MV-4-11 (cell line): ENCODE measurements around the gene RNF123.
"Not testable (repeated sequence)": the region's sequence is repeated elsewhere in the genome, so short reads cannot be mapped to it uniquely, and the experiment has no call there.

Experiments used
- DNase-seq: peaks from one replicate; lab custom pipeline; 2025; lab: John Stamatoyannopoulos, UW

The RNF123 gene

GRCh38 chr3:49681232-49681522 is 8.2 kb upstream of the RNF123 start:
- DNase-seq, result no peak

GRCh38 chr3:49681543-49681942 is 7.8 kb upstream of the RNF123 start:
- no peak for DNase-seq

- DNase-seq, result no peak
Measured at GRCh38 chr3:49683162-49683561, 6.2 kb upstream of the RNF123 start.

- not testable (repeated sequence) for DNase-seq
Measured at GRCh38 chr3:49684453-49684852, 4.9 kb upstream of the RNF123 start.

- not testable (repeated sequence) for DNase-seq
Measured at GRCh38 chr3:49685103-49685502, 4.3 kb upstream of the RNF123 start.

GRCh38 chr3:49685846-49686245 is 3.5 kb upstream of the RNF123 start:
- DNase-seq, result not testable (repeated sequence)

- not testable (repeated sequence) for DNase-seq
Measured at GRCh38 chr3:49686346-49686745, 3.0 kb upstream of the RNF123 start.

- not testable (repeated sequence) for DNase-seq
Measured at GRCh38 chr3:49686769-49687423, 2.5 kb upstream of the RNF123 start.

GRCh38 chr3:49687424-49687795 is 1.9 kb upstream of the RNF123 start:
- DNase-seq, result not testable (repeated sequence)

- DNase-seq, result not testable (repeated sequence)
Measured at GRCh38 chr3:49688338-49689045, 865 bp upstream of the RNF123 start.

GRCh38 chr3:49689908-49690624 is 709 bp downstream of the RNF123 start:
- not testable (repeated sequence) for DNase-seq

GRCh38 chr3:49690856-49691255 is 1.5 kb downstream of the RNF123 start:
- not testable (repeated sequence) for DNase-seq

GRCh38 chr3:49691481-49691880 is 2.1 kb downstream of the RNF123 start:
- not testable (repeated sequence) for DNase-seq

- not testable (repeated sequence) for DNase-seq
Measured at GRCh38 chr3:49694409-49695070, 5.2 kb downstream of the RNF123 start.

GRCh38 chr3:49695350-49696015 is 6.1 kb downstream of the RNF123 start:
- not testable (repeated sequence) for DNase-seq

- no peak for DNase-seq
Measured at GRCh38 chr3:49699281-49699979, 10.1 kb downstream of the RNF123 start.

GRCh38 chr3:49700014-49700413 is 10.7 kb downstream of the RNF123 start:
- no peak for DNase-seq

- no peak for DNase-seq
Measured at GRCh38 chr3:49700453-49701128, 11.2 kb downstream of the RNF123 start.

GRCh38 chr3:49701388-49702077 is 12.2 kb downstream of the RNF123 start:
- DNase-seq, result no peak

- no peak for DNase-seq
Measured at GRCh38 chr3:49702672-49703071, 13.3 kb downstream of the RNF123 start.
